Measurements from ENCODE around the gene SLC38A6. TPM values are rescaled to one million over a fixed set of nuclear protein-coding genes. Genes with fewer than 3 reads are reported as not detected.

The SLC38A6 gene
- total RNA-seq, 6 experiments from 2014 or later: 9.7 to 13.8 (median 11.1) TPM

DNA sequence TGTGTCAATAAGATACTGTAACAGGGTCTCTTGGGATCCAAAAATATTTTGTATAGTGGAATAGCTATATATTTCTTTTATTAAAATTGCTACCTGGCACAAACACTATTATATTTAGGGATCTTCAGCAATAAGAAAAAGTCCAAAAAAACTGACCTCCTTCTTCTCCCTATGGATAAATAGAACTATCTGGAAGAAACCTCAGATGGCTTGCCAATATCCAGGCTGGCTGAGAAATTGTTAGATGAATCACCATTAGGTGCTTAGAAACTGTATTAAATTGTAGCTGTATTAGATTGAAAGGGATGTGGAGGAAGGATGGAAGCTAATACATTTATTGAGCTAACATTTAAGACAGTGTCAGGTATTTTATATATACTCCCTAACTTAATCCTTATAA, 66.0 kb downstream of the SLC38A6 start:
- Mint-ChIP-seq H3K27me3 (ENCODE audit: insufficient read depth) (no peaks in the 10 kb centered on the region), H3K4me1 (ENCODE audit: low read depth) (no peaks in the 10 kb centered on the region), H3K27ac (no peak overlapping the region), H3K4me3 (no peak overlapping the region), H3K9me3 (no peaks in the 10 kb centered on the region), H3K36me3 (ENCODE audit: low read depth) (peaks cover 4% of the 10 kb centered on the region; the same call in 1 of the 2 replicates)
- DNase-seq: no peak
- TF ChIP-seq, protein P1, sequence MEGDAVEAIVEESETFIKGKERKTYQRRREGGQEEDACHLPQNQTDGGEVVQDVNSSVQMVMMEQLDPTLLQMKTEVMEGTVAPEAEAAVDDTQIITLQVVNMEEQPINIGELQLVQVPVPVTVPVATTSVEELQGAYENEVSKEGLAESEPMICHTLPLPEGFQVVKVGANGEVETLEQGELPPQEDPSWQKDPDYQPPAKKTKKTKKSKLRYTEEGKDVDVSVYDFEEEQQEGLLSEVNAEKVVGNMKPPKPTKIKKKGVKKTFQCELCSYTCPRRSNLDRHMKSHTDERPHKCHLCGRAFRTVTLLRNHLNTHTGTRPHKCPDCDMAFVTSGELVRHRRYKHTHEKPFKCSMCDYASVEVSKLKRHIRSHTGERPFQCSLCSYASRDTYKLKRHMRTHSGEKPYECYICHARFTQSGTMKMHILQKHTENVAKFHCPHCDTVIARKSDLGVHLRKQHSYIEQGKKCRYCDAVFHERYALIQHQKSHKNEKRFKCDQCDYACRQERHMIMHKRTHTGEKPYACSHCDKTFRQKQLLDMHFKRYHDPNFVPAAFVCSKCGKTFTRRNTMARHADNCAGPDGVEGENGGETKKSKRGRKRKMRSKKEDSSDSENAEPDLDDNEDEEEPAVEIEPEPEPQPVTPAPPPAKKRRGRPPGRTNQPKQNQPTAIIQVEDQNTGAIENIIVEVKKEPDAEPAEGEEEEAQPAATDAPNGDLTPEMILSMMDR (IDR thresholded peaks at IDR 0.05): no peak

DNA sequence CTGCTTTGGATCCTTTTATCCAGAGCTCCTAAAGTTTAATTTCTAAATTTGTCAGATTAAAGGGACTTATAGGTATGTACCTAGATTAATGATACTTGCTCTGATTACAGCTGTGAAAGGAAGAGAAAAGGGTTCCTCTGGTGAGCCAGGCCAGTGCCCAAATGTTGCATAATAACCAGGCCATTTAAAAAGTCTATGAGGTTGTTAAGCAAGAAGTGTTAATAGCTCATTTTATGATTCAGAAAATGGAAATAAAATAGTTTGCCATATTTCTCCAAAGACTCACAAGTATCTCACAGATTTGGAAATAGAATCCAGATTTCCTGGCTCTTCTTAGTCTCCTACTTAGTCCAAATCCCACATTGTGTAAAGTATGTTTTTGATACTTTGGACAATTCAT, 67.6 kb downstream of the SLC38A6 start:
- Mint-ChIP-seq H3K27me3 (ENCODE audit: insufficient read depth) (no peaks in the 10 kb centered on the region), H3K4me3 (no peak overlapping the region), H3K9me3 (peaks cover 4% of the 10 kb centered on the region; the same call in 1 of the 2 replicates), H3K4me1 (ENCODE audit: low read depth) (no peaks in the 10 kb centered on the region), H3K36me3 (ENCODE audit: low read depth) (peaks cover 13% of the 10 kb centered on the region), H3K27ac (no peak overlapping the region; the same call in 1 of the 2 replicates)
- DNase-seq: no peak
- TF ChIP-seq, protein P1 (IDR thresholded peaks at IDR 0.05): no peak

DNA sequence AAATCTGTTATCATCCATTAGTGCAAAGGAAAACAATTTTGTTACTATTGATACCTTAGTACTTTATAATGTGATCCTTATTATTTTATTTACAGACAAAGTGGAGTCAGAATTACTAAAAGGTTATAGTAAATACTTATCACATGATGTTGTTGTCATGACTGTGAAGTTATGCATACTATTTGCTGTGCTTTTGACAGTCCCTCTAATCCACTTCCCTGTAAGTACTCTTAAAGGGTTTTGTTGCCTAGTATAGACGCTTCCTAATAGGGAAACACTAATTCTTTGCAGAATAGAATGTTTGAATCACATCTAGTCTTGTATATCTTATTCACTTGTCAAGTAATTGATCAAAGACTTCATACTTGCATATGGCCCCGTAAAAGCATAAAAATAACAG, 69.4 kb downstream of the SLC38A6 start:
- Mint-ChIP-seq H3K4me1 (ENCODE audit: low read depth) (no peaks in the 10 kb centered on the region), H3K4me3 (no peak overlapping the region), H3K27ac (no peak overlapping the region), H3K9me3 (peaks cover 10% of the 10 kb centered on the region), H3K36me3 (ENCODE audit: low read depth) (peaks cover 25% of the 10 kb centered on the region), H3K27me3 (ENCODE audit: insufficient read depth) (no peaks in the 10 kb centered on the region; the same call in 1 of the 2 replicates)
- TF ChIP-seq, protein P1 (IDR thresholded peaks at IDR 0.05): no peak
- DNase-seq: no peak

DNA sequence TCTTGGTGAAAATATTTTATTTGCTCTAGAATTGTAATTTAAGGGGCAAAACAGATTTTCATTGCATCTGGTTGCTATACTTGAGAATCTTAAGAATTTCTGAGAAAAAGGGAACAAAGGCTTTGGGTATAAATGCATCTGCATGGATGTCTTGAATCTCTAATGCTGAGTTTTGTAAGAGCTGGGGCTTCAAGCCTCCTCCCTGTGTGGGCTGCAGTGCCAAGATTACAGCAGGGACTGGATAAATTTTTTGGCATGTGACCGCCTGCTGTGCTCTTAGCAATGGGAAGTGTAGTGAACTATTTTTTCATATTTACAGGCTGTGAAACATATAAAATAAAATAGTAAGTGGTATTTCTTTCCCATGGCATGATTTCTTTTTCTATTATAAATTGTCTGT, 70.0 kb downstream of the SLC38A6 start:
- Mint-ChIP-seq H3K27ac (no peak overlapping the region), H3K4me1 (ENCODE audit: low read depth) (no peaks in the 10 kb centered on the region), H3K27me3 (ENCODE audit: insufficient read depth) (no peaks in the 10 kb centered on the region; the same call in 1 of the 2 replicates), H3K36me3 (ENCODE audit: low read depth) (peaks cover 25% of the 10 kb centered on the region), H3K4me3 (no peak overlapping the region), H3K9me3 (peaks cover 10% of the 10 kb centered on the region)
- TF ChIP-seq, protein P1 (IDR thresholded peaks at IDR 0.05): no peak
- no peak for DNase-seq

DNA sequence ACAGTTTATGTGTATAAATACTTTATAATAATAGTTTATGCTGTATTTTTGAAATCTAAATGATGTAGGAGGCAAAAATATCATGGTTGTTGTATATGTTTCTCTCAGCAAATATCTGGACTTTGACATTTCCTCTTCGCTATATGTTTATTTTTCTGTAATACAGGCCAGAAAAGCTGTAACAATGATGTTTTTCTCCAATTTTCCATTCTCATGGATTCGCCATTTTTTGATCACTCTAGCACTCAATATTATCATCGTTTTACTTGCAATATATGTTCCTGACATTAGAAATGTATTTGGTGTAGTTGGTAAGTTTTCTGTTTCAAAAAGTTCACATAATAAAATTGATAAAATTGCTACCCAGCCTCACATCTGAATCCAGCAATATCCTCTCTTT, 70.6 kb downstream of the SLC38A6 start:
- H3K4me1 Mint-ChIP-seq (ENCODE audit: low read depth): no peaks in the 10 kb centered on the region
- TF ChIP-seq, protein P1 (IDR thresholded peaks at IDR 0.05): no peak
- H3K27ac Mint-ChIP-seq: no peak overlapping the region
- peaks cover 10% of the 10 kb centered on the region for H3K9me3 Mint-ChIP-seq
- no peak overlapping the region for H3K4me3 Mint-ChIP-seq
- no peaks in the 10 kb centered on the region; the same call in 1 of the 2 replicates for H3K27me3 Mint-ChIP-seq (ENCODE audit: insufficient read depth)
- peaks cover 25% of the 10 kb centered on the region for H3K36me3 Mint-ChIP-seq (ENCODE audit: low read depth)
- no peak for DNase-seq

DNA sequence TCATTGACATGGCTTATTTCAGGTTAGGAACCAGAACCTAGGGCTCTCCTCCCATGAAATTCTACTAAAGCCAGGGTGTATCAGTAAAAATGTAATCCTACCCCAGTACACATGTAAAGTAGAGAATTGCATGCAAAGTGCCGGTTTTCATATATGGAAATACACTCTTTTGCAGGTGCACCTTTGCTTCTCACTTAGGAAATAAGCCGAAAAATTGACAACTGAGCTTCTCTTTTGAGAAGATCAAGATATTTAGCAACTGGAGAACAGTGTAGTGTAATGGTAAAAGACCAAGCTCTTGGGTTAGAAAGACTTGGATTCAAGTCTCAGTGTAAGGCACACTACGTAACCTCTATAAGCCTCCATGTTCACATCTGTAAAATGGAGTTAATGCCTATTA, 82.4 kb downstream of the SLC38A6 start:
- H3K27ac Mint-ChIP-seq: no peak overlapping the region
- no peak overlapping the region for H3K4me3 Mint-ChIP-seq
- no peak for DNase-seq
- TF ChIP-seq, protein P1 (IDR thresholded peaks at IDR 0.05): no peak
- no peaks in the 10 kb centered on the region for H3K4me1 Mint-ChIP-seq (ENCODE audit: low read depth)
- H3K27me3 Mint-ChIP-seq (ENCODE audit: insufficient read depth): no peaks in the 10 kb centered on the region; the same call in 1 of the 2 replicates
- H3K9me3 Mint-ChIP-seq: peaks cover 4% of the 10 kb centered on the region; the same call in 1 of the 2 replicates
- peaks cover 8% of the 10 kb centered on the region for H3K36me3 Mint-ChIP-seq (ENCODE audit: low read depth)
